Fibroblast of skin of back (primary cell): ENCODE results near the gene GABRR3.

ENCODE experiments used
- DNase-seq: peaks from one replicate; pipeline ENCODE4 v3.0.0-alpha.2; 2013

The GABRR3 gene

DNA sequence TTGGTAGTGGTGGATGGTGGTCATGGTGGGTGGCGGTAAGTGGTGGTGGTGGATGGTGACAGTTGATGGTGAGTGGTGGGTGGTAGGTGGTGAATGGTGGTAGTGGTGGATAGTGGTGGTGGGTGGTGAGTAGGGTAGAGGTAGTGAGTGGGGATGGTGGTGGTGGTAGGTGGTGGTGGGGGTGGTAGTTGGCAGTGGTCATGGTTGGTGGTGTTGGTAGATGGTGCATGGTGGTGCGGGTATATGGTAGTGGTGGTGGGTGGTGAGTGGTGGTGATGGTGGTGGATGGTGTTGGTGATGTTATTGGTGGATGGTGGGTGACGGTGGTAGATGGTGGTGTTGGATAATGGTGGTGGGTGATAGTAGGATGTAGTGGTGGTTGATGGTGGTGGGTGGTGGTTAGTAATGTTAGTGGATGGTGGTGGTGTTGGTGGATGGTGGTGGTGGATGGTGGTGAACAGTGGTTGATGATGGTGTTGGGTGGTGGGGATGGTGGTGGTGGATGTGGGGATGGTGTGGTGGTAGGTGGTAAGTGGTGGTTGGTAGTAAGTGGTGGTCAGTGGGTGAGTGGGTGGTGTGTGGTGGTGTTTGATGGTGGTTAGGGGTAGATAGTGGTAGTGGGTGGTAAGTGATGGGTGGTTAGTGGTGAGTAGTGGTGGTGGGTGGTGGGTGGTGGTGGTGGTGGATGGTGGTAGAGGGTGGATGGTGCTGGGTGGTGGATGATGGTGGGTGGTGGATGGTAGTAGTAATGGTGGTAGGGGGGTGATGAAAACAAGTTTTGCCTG, 46.1 kb downstream of the GABRR3 start:
- DNase-seq = no peak

DNA sequence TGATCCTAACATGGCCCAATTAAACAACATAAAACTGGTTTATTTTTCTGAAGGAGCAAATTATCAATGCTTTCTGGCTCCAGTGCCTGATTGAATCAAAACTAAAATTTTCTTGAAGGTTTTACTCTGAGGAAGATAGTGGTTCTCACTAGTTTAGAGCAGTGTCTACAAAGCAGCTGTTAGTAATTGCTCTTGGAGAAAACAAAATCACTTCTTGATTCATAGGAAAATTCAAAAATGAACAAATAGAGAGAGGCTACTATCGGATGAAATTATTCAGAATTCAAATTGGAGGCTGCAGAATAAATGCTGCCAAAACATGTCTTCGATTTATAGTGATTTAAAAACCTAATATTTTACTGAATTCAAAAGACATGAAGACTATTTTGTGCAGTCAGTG, 47.8 kb downstream of the GABRR3 start:
- DNase-seq = no peak

DNA sequence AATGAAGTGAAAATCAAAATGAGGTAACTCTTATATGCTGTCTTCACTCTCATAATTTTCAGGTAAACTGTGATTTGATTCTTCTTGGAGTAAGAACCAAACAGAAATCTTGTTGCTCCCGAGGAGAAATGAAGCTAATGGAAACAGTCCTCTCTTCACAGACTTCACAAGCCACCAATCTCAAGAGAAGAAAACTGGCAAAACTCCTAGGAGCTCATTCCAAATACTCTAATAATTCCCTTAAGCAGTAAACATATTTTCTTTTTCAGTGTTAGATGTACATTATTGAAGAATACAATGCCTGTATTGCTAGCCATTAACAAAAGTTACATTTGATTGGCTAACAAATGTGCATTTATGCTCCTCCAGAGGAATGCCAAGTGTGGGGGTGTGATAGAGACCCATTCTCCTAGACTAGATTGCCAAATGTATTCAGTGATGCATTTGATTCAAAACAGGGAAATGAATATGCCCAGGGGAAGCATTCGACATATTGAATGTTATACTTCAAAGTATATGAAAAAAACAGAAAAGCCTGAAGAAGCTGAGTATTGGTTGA, 51.1 kb downstream of the GABRR3 start:
- DNase-seq = no peak

DNA sequence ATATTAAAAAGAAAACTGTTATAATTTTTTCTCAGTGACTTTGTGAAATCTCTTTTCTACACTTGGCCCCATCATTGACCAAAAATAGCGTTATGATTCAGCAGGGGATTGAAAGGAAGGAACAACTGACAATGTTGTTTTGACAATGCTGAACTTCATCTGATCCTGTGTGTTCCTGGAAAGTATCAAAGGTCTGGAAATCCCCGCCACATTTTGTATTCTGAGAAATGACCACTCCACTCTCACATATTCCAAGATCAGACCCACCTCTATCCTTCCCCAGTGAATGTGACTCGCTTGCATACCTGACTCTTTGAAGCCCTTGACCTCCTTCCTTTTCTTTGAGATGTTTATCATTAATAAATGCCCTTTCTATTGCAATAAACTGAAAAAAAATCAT, 53.2 kb downstream of the GABRR3 start:
- peak; percentile 6 for DNase-seq

DNA sequence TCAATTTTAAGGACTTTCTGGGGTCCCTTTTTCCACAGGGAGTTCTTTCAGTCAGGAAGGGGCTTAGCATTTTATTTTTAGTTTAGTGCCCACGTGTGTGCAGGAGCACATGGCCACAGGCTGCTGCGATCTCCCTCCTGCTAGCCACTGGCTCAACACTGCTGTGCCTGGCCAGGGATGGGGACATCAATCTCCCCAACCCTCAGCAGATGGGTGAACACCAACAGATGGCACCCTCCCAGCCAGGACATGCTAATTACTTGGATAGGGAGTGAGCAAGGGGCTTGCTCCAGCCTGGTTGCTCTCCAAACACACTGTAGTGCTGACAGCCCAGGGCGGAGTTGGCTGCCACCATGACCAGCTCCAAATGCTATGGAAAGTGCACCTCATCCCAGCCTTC, 55.5 kb downstream of the GABRR3 start:
- no peak for DNase-seq

DNA sequence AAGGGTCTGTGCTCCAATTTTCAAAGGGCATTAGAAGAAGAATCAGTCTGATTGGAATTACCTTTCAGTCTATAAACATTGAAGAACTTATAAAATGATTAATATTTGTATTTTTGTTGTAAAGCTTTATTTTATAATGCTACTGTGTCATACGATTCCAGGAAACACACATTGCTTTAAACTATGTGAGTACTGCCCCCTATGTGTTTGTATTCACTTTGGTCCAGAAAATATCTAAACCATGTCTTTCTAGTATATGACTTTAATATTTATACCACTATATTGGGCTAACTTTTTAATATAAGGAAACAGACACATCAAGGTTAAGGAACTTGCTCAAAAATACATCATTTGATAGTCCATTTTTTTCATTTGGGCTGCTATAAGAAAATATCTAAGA, 59.6 kb downstream of the GABRR3 start:
- no peak for DNase-seq

DNA sequence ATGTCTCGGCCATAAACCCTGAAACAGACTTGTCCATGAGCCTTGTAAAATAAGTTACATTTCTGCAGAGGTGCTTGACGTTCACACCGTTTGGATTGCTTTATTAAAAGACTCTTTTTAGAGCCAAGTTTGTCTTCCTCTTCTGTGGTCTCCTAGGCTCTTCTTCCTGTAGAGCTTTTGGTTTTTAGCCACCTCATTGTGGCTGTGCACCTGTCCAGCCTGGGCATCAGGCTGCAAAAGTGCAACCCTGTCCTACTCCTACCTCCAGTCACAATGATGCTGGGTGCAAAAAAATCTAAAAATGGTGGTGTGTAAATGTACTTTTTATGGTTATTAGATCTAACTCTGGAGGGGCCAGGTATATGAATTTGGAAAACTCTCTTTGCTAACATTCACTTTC, 60.1 kb downstream of the GABRR3 start:
- no peak for DNase-seq

DNA sequence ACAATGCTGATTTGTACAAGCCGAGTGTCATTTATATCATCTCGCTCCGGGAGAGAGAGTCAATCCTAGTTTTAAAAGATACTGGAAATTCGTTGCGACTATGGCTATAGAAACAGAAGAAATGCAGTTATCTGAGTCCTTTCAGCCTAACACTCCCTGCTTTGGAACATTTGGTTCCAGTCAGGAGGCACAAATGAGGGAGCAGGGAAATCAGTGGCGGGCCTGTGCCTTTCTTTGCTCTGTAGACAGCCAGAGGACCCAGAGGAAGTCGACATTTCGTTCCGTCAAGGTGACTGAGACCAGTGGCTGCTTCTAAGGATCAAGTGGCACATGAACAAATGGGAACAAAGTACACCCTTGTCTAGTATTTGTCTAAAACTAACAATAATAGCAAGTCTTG, 62.1 kb downstream of the GABRR3 start:
- DNase-seq = no peak

DNA sequence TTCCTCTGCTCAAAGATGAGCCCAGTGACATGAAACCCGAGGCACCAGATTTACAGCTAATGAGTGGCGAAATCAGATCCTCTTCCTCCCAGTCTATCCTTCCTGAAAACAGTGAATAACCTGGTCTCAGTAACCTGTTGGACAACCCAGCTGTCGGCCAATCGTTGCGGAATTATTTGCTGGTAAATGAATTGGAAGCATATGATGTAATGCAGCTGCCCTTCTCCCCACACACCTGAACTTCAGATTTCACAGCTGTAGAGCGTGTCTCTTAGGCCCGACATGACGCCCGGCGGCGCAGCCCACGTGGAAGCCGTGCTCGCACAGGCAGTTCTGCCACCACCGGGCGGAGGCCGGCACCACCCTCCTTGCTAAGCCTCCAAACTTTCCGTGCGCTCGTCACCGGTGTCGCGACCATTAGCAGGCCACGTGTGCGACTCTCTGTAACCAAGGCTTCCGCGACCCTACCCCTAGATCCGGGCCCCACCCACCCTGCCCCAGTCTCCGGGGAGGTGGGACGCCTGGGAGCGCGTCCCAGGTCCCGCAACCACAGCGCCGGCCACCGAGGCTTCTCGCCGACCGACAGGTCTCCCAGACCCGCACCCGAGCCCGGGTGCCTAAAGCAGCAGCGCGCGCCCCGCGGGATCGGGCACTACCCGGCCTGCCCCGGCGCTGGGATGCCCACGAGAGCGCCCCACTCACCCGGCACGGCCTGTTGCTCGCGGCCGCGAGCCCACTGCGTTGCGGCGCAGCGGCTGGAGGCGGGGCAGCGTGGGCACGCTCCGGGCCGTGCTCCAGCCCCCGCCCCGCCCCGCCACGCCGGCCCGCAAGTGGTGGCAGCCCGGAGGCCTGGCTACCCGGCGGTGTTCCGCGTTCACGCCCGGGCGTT, 63.2 kb downstream of the GABRR3 start, which contains the start of gene RIOX2:
Gene RIOX2, minus strand, starts transcription at position 753 of the 889 bp plus-strand sequence. CDS start 4,838 bp downstream, outside the sequence.
- DNase-seq = peak; percentile 70

DNA sequence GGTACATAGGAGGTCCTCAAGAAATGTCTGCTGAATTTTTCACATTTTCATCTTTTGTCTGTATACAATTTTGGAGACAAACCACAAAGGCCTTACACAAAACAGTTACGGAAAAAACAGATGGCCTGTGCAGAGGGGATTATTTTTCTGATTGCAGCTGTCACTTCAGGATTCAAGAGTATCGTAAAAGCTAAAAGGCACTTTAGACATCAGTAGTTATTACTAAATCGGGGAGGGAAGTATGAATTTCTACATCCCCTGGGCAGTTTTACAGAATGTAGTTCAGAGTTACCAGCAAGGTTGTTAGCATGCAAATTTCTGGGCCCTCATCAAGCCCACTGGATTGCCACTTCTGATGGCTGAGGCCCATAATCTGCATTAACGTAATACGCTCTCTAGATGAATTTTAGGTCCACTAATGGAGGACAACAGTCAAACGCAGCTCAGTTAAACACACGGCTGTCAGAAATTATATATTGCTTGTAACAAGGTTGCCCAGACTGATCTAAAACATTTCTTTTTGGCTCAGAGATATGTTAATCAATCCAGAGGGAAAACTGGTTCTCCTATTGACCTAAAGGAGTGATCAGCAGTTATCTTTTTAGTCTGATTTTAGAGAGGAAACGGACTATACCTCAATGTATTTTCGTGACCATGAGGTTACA, 64.0 kb downstream of the GABRR3 start:
- no peak for DNase-seq

DNA sequence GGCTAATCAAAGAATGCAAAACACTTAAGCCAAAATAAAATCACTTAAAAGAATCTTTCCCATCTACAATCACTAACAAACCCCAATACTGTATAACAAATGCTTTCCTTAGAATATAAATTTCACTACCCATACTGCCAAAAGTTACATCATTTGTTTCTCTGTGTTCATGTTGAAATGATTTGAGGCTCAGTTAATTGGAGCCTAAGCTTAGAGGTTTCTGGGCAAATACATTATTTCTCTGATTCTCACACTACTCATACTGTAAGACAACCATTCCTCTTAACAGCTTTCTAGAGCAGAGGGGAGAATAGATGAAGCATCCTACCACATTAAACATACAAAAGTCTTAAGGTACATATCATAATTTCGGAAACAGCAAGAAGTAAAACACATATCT, 65.0 kb downstream of the GABRR3 start:
- no peak for DNase-seq

DNA sequence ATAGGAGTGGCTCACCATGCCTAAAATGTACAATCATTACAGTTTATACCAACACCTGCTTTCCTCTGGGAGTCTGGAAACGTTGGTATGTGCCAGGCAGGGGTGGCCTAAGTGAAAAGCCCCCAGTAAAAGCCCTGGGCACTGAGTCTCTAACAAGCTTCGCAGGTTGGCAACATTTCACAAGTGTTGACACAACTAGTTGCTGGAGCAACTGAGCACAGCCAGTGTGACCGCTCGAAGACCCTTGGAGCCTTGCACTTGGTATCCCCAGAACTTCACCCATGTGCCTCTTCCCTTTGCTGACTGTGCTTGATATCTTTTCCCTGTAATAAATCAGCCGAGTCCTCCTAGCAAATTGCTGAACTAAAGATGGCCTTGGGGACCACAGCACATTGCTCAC, 65.6 kb downstream of the GABRR3 start:
- no peak for DNase-seq

DNA sequence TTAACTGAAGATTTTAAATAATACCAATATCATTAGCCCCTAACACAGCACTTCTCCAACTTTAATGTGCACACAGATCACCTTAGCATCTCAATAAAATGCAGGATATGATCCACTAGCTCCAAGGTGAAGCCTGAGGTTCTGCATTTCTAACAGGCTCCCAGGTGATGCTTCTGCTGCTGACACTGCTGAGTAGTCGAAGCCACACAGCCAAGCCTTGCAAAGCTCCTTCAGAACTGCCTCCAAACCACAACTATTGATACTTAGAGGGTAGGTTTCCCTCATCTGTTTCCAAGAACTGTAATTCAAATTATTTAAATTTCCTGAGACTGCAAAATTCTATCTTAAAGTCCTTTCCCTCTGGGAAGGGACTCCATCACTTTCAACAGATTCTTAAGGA, 66.7 kb downstream of the GABRR3 start:
- DNase-seq = no peak

DNA sequence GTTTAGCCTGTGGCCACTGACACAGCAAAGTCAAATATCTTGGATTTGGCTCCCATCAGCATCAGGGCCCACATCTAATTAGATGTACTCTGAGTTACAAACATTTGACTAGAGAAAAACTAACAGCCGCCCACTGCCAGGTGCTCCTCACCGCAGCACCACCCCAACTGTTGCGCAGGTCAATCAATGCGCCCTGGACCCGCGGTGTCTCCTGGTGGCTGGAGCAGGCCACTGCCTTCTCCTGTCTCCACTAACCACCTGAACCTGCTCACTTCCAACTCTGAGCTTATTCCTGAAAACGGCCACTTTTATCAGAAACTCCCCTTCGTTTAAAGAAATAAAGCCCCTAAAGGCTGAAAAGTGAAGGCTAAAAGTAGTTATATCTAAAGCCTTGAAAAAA, 67.1 kb downstream of the GABRR3 start:
- no peak for DNase-seq

DNA sequence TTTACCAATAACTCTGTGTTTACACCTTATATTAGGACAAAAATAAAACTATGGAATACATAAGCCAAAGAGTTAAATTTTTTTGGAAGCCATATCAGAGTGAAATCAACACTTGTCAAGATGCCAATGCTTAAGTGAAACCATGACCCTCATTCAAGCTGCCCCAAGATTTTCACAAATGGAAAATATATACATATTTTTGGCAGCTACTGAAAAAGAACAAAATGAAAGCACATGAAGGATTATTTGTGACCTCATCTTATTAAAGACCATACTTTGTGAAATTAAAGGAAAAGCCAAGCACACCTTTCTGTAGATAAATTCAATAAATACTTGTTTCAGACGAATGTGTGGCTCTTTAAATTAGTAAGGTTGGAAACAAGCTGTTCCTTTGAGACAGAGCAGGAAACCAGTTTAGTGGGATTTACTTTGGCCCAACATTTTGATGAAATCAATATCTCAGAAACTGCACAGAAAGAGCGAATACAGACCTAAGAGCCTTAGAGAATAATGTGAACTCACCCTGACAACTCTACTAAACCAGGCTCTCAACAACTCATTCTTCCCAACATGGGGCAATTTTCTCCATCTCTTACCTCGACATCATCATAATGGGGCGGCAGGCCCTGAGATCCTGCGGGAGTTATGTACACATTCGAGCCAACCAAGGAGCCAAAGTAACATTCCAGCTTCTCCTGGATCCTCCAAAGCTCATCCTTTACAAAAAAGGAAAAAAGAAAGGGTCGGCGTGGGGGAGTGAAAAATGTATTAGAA, 73.9 kb downstream of the GABRR3 start:
- no peak for DNase-seq

DNA sequence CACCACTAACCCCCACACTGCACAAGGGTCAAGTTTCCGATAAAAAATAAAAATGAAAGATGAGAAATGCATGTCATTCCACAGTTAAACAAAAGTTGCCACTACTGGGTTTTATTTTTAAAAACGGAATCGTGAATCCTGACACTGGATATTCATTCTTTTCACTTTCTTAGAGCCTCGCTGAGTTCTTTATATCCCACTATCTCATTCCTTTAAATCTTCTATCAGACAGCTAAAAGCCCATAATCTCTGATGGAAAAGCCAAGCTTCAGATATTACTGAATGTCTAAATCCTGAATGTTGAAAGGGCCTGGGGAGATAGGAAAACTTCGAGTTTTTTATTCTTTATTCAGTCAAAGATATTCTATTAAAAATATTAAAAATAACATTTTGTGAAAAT, 74.6 kb downstream of the GABRR3 start:
- DNase-seq = no peak

DNA sequence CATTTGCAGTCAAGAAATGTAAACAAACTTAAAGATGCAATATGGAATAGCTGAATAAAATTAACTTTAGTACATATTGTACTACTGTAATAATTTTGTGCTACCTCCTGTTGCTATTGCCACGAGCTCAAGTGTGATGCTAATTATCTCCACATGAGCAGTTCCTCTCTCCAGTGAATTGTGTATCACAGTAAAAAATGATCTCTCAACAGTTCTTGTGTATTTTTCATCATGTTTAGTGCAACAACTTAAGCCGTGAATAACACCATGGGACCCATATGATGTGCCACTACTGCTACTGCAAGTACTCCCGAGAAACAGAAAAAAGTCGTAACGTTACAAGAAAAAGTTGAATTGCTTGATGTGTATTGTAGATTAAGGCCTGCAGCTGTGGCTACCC, 75.2 kb downstream of the GABRR3 start:
- DNase-seq = no peak

DNA sequence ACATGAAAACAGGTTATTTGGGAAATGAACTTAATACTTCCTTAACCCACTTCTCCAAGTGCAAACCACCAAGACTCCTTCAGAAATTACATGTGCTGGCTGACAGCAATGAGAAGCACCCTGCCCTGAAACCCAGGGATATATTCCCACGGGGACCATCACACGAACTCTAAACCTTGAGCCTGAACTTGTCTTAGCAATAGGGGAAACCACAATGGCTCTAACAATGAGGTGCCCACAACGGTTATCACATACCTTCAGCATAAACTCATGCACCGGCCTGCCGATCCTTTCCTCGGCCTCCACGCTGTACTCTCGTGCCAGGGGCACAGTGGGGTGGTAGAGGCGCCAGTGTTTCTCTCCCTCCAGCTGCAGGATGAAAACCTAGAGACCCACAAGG, 76.3 kb downstream of the GABRR3 start:
- DNase-seq = no peak

DNA sequence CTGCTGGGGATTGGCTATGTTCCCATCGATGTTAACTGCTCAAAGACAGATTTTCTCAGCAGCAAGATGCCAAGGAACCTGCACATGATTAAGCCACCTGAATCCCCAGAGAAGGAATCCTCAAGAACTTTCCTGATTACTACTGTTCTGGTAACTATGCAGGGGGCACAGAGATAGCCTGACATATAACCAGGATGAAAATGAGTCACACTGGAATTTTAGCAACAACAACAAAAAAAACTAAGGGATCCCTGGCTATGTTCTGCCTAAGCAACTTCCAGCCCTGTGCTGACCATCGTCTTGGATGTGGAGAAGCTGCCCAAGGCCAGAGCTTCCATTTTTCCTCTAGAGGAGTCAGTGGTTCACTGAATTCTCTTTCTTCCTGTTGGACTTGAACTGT, 76.7 kb downstream of the GABRR3 start:
- DNase-seq = peak; percentile 46

DNA sequence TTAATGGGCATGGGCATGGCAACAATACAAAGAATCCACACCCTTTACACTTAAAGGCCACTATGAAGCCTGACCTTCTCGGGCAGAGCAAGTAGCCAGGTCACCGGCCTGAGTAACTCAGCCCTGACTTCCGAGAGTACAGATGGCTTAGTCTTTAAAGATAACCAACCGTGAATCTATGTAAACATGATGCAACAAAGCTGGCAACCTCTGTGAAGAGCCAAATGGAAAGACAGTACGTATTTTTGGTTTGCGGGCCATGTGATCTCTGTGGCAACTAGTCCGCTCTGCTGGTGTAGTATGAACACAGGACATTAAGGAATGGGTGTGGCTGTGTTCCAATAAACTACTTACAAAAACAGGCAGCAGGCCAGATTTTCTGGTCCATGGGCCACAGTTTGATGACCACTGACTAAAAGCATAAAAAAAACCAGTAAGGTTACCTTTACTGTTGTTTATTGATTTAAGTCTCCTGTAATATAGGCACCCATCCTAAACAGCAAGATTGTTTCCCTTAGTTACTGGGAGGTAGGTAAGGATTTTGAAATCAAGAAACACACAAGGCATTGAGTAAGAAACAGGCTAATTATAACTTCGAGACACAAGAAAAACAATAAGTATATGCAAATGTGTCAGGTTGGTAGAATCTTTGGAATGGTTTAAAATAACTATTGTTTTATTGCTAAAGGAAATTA, 77.4 kb downstream of the GABRR3 start:
- no peak for DNase-seq

DNA sequence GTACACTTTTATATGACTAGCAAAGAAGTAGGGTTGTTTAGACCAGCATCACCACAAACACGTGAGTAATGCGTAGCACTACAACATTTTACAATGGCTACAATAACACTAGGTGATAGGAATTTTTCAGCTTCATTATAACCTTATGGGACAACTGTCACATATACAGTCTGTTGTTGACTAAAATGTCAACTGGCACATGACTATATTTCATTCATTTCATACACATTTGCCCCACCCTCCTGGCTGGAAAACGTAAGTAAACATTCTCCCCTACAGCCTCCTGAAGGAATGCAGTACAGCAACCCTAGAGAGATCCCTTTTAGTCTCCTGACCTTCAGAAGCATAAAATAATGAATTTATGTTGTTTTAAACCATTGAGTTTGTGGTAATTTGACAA, 79.1 kb downstream of the GABRR3 start:
- no peak for DNase-seq
